Measurements from ENCODE around the gene HID1. TPM values are rescaled to one million over a fixed set of nuclear protein-coding genes. Genes with fewer than 3 reads are reported as not detected.

Gene HID1
- total RNA-seq, 1 donor from 2014 or later = 2.6 TPM

DNA sequence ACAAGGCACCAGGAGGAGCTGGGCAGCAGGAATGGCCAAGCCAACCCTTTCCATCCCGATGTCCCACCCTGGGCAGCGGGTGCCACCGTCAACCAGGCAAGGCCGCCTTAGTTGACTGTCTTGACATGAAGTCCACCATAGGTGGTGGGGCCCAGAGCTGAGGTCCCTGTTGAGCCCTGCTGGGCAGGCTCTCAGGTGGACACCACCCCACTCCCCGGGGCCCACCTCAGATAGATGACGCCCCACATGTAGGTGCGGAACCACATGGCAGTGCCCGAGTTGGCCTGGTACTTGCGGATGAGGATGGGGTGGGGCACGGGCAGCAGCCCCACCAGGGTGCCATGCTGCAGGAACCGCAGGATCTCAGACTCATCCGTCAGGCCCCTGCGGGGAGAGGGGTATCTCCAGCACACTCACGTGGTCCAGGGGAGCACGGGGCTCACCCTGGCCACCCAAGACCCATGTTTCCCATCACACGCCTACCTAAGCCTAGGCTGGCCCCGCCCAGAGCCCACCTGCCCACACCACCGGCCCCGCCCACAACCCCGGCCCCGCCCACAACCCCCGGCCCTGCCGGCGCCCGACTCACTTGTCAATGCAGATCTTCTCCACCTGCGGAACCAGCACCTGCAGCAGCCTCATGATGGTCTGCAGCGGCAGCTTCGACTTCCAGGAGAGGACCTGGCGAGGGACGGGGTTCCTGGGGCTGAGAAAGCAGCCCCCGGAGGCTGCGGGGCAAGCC, 20.7 kb downstream of the HID1 start:
- no peaks in the 10 kb centered on the region for H3K9me3 Mint-ChIP-seq (ENCODE audit: unreplicated experiment)
- H3K79me2 ChIP-seq (ENCODE audit: insufficient read depth, low read length) = no peaks in the 10 kb centered on the region

DNA sequence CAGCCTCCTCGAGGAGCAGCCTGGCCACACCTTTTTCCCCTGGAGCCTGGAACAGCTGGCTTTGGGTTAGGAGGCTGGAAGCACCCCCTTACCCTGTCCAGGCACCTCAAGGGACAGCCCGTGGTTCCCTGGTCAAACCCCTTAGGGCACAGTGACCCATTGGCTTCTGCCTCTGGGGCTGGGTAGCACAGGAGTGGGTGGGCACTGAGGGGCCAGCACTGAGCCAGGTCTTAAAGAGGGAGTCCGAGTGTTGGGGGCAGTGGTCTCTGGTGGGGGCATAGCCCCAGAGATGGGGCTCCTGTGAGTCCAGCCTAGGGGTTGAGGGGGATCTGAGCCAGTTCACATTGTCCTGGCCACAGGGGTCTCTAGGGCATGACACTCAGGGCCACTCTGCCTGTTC, 21.5 kb downstream of the HID1 start:
- H3K27ac ChIP-seq (ENCODE audit: low read depth, low read length) = no peak overlapping the region
- H3K27me3 ChIP-seq (ENCODE audit: insufficient read depth, low read length) = peaks cover 3% of the 10 kb centered on the region
- Mint-ChIP-seq H3K4me1 (ENCODE audit: low read depth, unreplicated experiment) (no peaks in the 10 kb centered on the region), H3K9me3 (ENCODE audit: unreplicated experiment) (no peaks in the 10 kb centered on the region), H3K36me3 (ENCODE audit: low read depth, unreplicated experiment) (peaks cover 2% of the 10 kb centered on the region), H3K27ac (ENCODE audit: unreplicated experiment) (no peak overlapping the region), H3K4me3 (ENCODE audit: unreplicated experiment) (no peak overlapping the region), H3K27me3 (ENCODE audit: low read depth, unreplicated experiment) (peaks cover 42% of the 10 kb centered on the region)
- H3K9ac ChIP-seq (ENCODE audit: low read length) = no peak overlapping the region
- no peak for DNase-seq (ENCODE audit: low read depth)
- no peak overlapping the region for H2AFZ ChIP-seq (ENCODE audit: low read depth, low read length)
- H3K36me3 ChIP-seq (ENCODE audit: insufficient read depth, low read length) = no peaks in the 10 kb centered on the region
- no peaks in the 10 kb centered on the region for H3K9me3 ChIP-seq (ENCODE audit: insufficient read depth, low read depth, low read length)
- no peaks in the 10 kb centered on the region for H4K20me1 ChIP-seq (ENCODE audit: insufficient read depth, low read length)
- no peaks in the 10 kb centered on the region for H3K79me2 ChIP-seq (ENCODE audit: insufficient read depth, low read length)
- TF ChIP-seq, protein P1, sequence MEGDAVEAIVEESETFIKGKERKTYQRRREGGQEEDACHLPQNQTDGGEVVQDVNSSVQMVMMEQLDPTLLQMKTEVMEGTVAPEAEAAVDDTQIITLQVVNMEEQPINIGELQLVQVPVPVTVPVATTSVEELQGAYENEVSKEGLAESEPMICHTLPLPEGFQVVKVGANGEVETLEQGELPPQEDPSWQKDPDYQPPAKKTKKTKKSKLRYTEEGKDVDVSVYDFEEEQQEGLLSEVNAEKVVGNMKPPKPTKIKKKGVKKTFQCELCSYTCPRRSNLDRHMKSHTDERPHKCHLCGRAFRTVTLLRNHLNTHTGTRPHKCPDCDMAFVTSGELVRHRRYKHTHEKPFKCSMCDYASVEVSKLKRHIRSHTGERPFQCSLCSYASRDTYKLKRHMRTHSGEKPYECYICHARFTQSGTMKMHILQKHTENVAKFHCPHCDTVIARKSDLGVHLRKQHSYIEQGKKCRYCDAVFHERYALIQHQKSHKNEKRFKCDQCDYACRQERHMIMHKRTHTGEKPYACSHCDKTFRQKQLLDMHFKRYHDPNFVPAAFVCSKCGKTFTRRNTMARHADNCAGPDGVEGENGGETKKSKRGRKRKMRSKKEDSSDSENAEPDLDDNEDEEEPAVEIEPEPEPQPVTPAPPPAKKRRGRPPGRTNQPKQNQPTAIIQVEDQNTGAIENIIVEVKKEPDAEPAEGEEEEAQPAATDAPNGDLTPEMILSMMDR (IDR thresholded peaks at IDR 0.05; ENCODE audit: insufficient read depth, low read depth, low read length) = no peak
- no peak for TF ChIP-seq EZH2 (IDR thresholded peaks at IDR 0.05; ENCODE audit: insufficient read depth, low read length)
- no peak overlapping the region for H3K4me3 ChIP-seq (ENCODE audit: insufficient read depth, low read depth, low read length)
- H3K4me1 ChIP-seq (ENCODE audit: insufficient read depth, low read length) = no peaks in the 10 kb centered on the region
- H3K4me2 ChIP-seq (ENCODE audit: low read length) = no peak overlapping the region
- FAIRE-seq = no peak

More for the DNA sequence above, 20.7 kb downstream of the HID1 start:
- peaks cover 6% of the 10 kb centered on the region for H3K27me3 ChIP-seq (ENCODE audit: insufficient read depth, low read length)
- Mint-ChIP-seq H3K4me1 (ENCODE audit: low read depth, unreplicated experiment) (no peaks in the 10 kb centered on the region), H3K4me3 (ENCODE audit: unreplicated experiment) (no peak overlapping the region), H3K27me3 (ENCODE audit: low read depth, unreplicated experiment) (peaks cover 39% of the 10 kb centered on the region), H3K27ac (ENCODE audit: unreplicated experiment) (no peak overlapping the region), H3K36me3 (ENCODE audit: low read depth, unreplicated experiment) (peaks cover 2% of the 10 kb centered on the region)
- H3K36me3 ChIP-seq (ENCODE audit: insufficient read depth, low read length) = no peaks in the 10 kb centered on the region
- H4K20me1 ChIP-seq (ENCODE audit: insufficient read depth, low read length) = no peaks in the 10 kb centered on the region
- TF ChIP-seq, protein P1 (IDR thresholded peaks at IDR 0.05; ENCODE audit: insufficient read depth, low read depth, low read length) = no peak
- TF ChIP-seq EZH2 (IDR thresholded peaks at IDR 0.05; ENCODE audit: insufficient read depth, low read length) = no peak
- FAIRE-seq (no peak), DNase-seq (ENCODE audit: low read depth) (no peak)
- no peaks in the 10 kb centered on the region for H3K9me3 ChIP-seq (ENCODE audit: insufficient read depth, low read depth, low read length)
- no peak overlapping the region for H3K4me3 ChIP-seq (ENCODE audit: insufficient read depth, low read depth, low read length)
- no peak overlapping the region for H3K9ac ChIP-seq (ENCODE audit: low read length)
- H3K4me2 ChIP-seq (ENCODE audit: low read length) = no peak overlapping the region
- H2AFZ ChIP-seq (ENCODE audit: low read depth, low read length) = no peak overlapping the region
- H3K27ac ChIP-seq (ENCODE audit: low read depth, low read length) = no peak overlapping the region
- H3K4me1 ChIP-seq (ENCODE audit: insufficient read depth, low read length) = no peaks in the 10 kb centered on the region

DNA sequence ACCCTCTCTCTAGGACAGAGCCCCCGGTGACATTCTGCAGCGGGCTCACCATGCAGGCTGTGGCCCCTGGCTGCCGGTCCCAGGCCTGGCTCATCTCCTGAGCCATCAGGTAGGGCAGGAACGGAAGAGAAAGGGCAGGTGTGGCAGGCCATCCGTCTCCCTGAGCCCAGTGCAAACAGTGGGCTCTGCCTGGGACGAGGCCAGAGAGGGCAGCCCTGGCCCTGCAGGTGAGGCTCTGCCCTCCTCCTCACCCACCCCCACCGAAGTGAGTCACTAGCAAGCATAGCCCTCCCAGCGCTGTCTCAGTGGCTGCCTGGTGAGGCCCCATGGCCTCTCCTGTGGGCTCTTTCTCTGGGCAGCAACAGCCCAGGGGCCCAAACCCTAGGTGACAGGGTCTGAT, 22.4 kb downstream of the HID1 start:
- Mint-ChIP-seq H3K27ac (ENCODE audit: unreplicated experiment) (no peak overlapping the region), H3K27me3 (ENCODE audit: low read depth, unreplicated experiment) (peaks cover 45% of the 10 kb centered on the region), H3K36me3 (ENCODE audit: low read depth, unreplicated experiment) (peaks cover 2% of the 10 kb centered on the region), H3K4me3 (ENCODE audit: unreplicated experiment) (no peak overlapping the region), H3K9me3 (ENCODE audit: unreplicated experiment) (no peaks in the 10 kb centered on the region), H3K4me1 (ENCODE audit: low read depth, unreplicated experiment) (no peaks in the 10 kb centered on the region)
- Histone ChIP-seq H3K27me3 (ENCODE audit: insufficient read depth, low read length) (peaks cover 4% of the 10 kb centered on the region), H3K9me3 (ENCODE audit: insufficient read depth, low read depth, low read length) (no peaks in the 10 kb centered on the region), H3K36me3 (ENCODE audit: insufficient read depth, low read length) (no peaks in the 10 kb centered on the region), H3K9ac (ENCODE audit: low read length) (no peak overlapping the region), H3K4me1 (ENCODE audit: insufficient read depth, low read length) (no peaks in the 10 kb centered on the region), H3K4me2 (ENCODE audit: low read length) (no peak overlapping the region), H4K20me1 (ENCODE audit: insufficient read depth, low read length) (no peaks in the 10 kb centered on the region), H2AFZ (ENCODE audit: low read depth, low read length) (no peak overlapping the region), H3K79me2 (ENCODE audit: insufficient read depth, low read length) (no peaks in the 10 kb centered on the region), H3K4me3 (ENCODE audit: insufficient read depth, low read depth, low read length) (no peak overlapping the region), H3K27ac (ENCODE audit: low read depth, low read length) (no peak overlapping the region)
- DNase-seq (ENCODE audit: low read depth) = no peak
- TF ChIP-seq, protein P1 (IDR thresholded peaks at IDR 0.05; ENCODE audit: insufficient read depth, low read depth, low read length) = no peak
- TF ChIP-seq EZH2 (IDR thresholded peaks at IDR 0.05; ENCODE audit: insufficient read depth, low read length) = no peak
- FAIRE-seq = no peak
